Activated CD4-positive, alpha-beta T cell treated with anti-CD3 and anti-CD28 coated beads for 1 hour (primary cell): ENCODE measurements around the gene AP2A1.
"Not testable (repeated sequence)": the region's sequence is repeated elsewhere in the genome, so short reads cannot be mapped to it uniquely, and the experiment has no call there.

Experiments
- DNase-seq: peaks from one replicate; pipeline ENCODE4 v3.0.0-alpha.2; 2020

The AP2A1 gene

DNA sequence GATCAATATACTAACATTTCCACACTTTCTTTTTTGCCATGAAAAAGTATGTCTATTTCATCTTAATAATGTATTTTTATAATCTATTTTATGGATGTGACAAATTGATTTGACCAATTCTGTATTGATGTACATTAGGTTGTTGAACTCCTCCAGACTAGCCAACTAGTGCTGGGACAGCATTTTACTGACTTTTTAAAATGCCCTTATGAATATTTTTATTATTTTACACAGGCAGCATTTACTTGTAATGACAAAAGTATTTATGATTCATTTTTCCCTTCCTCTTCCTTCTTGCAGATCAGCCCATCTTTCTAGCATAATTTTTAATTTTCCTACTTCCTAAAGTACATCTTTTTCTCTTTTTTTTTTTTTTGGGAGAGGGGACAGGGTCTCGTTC, 47.2 kb downstream of the AP2A1 start:
- no peak for DNase-seq

DNA sequence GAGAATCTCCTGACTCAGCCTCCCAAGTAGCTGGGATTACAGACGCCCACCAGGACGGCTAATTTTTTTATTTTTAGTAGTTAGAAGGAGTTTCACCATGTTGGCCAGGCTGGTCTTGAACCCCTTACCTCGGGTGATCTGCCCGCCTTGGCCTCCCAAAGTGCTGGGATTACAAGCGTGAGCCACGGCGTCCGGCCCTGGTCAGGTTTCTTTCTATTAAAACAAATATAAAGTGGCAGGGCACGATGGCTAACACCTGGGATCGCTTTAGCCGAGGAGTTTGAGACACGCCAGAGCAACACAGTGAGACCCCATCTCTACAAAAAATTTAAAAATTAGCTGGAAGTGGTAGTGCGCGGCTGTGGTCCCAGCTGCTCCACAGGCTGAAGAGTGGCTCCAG, 49.8 kb downstream of the AP2A1 start:
- no peak for DNase-seq

DNA sequence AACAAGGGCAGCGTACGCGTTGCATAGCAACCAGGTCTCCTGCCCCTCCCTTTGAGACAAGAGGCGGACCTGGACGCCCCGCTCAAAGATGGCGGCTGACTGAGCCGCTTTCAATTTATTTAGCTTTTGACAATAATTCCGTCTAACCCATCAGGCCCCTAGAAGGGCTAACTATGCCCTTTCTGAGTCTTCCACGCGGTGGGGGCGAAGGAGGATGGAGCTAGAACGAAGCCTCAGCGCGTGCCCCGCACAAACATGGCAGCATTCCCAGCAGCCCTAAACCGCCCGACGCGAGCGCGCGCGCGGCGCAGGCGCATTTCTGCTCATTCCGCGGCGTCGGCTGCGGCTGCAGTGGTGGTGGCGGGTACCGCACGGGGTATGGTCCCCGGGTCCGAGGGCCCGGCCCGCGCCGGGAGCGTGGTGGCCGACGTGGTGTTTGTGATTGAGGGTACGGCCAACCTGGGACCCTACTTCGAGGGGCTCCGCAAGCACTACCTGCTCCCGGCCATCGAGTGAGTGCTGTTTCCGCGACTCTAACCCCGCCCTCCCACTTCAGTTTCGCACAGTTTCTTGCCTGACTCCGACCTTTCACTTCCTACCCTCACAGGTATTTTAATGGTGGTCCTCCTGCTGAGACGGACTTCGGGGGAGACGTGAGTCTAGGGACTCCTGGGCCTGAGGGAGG, 51.3 kb downstream of the AP2A1 start, which contains the start of gene MED25:
MED25 (plus strand) TSS at position 326 of the 685 bp plus-strand sequence; CDS start at position 379, 53 bp downstream.
- DNase-seq, result peak; percentile 81

DNA sequence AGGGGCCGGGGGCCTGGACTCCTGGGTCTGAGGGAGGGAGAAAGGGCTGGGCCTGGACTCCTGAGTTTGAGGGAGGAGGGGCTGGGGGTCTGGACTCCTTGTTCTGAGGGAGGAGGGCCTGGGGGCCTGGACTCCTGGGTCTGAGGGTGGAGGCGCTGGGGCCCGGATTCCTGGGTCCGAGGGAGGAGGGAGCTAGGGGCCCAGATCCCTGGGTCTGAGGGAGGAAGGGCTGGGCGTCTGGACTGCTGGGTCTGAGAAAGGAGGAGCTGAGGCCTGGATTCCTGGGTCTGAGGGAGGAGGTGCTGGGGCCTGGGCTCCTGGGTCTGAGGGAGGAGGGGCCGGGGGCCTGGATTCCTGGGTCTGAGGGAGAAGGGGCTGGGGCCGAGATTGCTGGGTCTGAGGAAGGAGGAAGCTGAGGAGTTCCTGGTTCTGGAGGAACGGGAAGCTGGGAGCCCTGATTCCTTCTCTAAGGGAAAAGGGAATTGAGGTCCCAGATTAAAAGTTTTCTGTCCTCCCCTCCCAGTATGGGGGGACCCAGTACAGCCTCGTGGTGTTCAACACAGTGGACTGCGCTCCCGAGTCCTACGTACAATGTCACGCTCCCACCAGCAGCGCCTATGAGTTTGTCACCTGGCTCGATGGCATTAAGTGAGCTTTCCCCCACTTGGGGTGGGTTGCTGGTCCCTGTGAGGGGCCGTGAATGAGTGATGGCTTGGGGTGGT, 52.0 kb downstream of the AP2A1 start:
- DNase-seq, result no peak

DNA sequence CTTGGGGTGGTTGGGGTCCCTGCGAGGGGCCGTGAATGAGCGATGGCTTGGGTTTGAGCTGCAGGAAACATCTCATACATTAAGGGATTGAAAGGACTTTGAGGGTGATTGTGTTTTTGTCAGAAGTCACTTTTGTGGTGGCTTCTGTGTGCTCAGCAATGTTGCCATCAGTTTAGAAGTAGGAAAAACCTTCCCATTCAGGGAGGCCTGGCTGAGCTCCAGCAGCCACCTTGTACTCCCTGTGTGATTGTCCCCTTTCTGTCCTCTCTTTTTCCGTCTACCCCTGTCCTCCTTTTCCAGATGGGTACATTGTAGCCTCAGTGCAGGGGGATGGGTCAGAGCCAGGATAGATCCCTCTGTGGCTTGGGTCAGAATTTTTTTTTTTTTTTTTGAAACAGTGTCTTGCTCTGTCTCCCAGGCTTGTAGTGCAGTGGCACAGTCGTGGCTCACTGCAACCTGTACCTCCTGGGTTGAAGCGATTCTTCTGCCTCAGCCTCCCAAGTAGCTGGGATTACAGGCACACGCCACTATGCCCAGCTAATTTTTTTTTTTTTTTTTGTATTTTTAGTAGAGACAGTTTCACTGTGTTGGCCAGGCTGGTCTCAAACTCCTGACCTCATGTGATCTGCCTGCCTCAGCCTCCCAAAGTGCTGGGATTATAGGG, 52.8 kb downstream of the AP2A1 start:
- DNase-seq, result not testable (repeated sequence)

DNA sequence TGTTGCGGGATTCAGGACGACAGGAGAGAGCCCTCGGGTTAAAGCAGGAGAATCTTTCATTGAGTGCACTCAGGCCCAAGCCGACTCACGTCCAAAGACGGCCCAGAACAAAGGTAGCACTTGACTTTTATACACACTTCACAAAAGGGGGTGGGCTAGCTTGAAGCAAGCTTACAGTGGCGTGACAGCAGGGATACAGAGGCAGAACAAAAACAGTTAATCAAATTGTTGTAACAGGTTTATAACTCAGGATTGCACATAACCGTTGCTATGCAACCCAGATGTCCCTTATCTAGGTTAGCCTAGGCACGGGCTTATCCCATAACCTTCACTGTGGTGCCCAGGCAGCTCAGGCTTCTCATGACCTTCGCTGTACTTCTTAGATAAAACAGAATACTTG, 53.3 kb downstream of the AP2A1 start:
- DNase-seq, result no peak

DNA sequence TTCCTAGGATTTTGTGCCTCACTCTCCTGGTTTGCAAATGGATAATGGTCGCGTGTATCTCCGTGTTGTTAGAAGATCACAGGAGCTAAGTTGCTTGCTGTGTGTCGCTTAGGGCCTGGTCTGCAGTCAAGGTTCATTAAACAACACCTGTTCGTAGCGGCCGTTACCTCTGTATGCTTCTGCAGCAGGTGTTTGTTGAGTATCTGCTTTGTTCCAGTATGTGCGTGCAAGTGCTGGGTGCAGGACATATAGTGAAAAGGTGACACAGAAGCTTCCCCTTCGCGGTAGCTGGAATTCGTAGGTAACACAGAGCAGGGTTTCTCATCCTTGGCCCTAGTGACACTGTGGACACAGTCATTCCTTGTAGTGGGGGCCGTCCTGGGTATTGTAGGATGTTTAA, 56.7 kb downstream of the AP2A1 start:
- no peak for DNase-seq

DNA sequence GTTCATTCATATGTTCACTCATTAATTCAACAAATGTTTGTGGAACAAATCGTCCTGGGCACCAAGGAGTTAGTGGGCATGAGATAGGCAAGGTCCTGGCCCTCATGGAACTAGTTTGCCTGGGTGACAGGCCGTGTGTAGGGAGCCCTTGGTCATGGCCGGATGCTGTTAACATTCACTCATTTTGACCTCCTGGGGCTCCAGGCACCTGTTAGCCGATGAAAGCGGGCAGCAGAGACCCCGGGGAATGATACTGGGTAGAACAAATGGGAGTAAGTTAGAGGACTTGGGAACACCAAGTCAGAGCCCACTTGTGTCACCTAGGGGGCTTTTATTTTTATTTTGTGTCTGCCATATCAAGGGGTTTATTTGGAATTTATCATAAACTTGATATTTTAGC, 57.9 kb downstream of the AP2A1 start:
- DNase-seq, result no peak

DNA sequence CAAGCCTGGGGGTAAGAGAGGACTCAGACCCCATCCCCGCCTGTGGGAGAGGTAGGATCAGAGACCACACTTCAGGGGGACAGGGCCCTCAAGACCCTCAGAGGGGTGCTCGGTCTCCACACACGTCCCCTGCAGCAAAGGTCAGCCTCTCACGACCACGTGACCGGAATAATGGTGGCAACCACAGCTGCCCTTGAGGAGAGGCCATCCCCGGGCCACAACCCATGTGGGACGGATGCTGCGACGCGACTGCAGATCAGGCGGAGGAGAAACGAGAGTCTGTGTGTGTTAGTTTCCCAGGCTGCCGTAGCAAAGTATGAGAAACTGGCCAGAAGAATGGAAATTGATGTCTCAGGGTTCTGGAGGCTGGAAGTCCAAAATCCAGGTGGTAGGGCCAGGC, 60.2 kb downstream of the AP2A1 start:
- no peak for DNase-seq

DNA sequence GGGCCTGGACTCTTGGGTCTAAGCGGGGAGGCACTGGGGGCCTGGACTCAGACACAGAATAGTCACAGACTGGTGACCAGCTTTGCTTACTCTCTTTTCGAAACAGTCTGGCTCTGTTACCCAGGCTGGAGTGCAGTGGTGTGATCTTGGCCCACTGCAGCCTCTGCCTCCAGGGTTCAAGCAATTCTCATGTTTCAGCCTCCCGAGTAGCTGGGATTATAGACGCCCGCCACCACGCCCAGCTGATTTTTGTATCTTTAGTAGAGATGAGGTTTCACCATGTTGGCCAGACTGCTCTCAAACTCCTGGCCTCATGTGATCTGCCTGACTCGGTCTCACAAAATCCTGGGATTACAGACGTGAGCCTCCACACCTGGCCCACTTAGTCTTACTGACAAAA, 62.4 kb downstream of the AP2A1 start:
- no peak for DNase-seq

DNA sequence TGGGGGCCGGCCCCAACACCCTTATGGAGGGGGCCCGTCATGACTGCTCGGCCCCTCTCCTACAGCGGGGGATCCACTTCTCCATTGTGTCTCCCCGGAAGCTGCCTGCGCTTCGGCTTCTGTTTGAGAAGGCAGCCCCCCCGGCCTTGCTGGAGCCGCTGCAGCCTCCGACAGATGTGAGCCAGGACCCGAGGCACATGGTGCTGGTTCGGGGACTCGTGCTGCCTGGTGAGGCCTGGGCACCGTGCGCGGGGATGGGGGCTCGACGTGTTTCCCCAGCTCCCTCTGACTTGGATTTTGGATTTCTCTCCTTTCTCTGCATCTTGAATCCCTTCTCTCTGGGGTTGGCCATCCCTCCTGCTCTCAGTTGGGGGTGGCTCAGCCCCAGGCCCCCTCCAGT, 62.9 kb downstream of the AP2A1 start:
- DNase-seq, result no peak

DNA sequence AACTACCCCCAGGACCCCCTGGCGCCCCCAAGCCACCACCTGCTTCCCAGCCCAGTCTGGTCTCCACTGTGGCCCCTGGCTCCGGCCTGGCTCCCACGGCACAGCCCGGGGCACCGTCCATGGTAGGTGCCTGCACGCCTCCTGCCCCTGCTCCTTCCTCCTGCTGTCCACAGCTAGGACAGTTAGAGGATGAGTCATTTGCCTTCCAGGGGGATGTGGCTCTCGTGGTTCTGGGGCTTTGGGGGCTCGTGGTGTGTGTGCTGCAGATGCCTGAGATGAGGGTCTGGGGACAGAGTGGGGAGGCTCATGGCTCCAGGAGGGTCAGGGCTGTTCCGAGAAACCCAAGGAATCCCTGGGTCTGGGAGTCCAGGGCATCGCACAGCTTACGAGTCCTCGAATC, 64.0 kb downstream of the AP2A1 start:
- no peak for DNase-seq

DNA sequence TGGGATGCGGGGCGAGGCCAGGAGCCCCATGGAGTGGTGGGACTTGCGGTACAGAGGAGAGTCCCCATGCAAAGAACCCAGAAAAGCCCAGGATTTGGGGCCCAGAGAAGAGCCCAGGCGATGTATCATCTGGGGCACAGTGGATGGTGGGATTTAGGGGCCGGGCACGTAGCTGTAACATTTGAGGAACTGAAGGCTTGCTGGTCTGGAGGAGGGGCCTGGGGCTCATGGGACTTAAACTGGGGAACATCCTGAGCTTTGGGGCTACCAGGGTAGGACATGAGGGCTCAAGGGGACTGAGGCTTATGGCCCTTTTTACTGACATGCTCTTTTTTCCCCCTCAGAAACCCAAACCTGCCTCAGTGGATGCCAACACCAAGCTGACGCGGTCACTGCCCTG, 64.8 kb downstream of the AP2A1 start:
- no peak for DNase-seq

DNA sequence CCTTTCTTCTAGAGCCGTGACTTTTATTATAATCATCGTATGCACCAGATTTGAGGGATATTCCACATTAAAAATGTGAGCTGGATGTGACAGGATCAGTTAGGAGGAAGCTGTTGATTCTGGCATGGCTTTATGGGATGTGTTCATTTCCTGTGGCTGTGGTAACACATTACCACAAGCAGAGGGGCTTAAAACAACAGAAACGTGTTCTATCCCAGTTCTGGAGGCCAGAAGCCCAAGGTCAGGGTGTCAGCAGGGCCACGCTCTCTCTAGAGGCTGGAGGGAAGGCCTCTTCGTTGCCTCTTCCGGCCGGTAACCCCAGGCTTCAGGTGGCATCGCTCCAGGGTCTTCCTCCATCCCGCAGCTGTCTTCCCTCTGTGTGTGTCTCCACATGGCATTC, 65.8 kb downstream of the AP2A1 start:
- no peak for DNase-seq

DNA sequence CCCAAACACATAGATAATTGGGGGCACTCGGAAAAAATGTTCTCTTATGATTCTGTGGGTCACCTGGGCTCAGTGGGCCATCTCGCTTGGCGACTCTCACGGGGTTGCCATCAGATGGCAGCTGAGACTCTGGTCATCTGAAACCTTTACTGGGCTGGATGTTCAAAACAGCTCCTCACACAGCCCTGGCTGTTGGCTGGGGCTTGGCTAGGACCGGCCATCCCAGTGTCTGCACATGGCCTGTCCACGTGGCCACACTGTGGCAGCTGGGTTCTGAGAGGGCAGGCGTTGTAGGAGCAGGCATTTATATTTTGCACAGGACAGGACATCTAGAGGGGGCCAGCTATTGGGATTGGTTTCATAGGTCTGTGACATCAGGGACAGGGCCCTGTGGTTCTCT, 66.8 kb downstream of the AP2A1 start:
- no peak for DNase-seq

DNA sequence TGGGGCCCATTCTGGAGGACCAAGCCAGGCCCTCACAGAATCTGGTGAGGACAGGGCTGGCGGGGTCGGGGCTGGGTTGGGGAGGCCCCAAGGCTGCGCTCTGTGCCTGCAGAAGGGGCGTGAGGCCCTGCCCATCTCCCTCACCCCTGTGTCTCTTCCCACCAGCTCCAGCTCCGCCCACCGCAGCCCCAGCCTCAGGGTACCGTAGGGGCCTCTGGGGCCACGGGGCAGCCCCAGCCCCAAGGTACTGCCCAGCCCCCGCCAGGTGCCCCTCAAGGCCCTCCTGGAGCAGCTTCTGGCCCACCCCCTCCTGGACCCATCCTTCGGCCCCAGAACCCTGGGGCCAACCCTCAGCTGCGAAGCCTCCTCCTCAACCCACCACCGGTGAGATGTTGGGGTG, 68.8 kb downstream of the AP2A1 start:
- no peak for DNase-seq

DNA sequence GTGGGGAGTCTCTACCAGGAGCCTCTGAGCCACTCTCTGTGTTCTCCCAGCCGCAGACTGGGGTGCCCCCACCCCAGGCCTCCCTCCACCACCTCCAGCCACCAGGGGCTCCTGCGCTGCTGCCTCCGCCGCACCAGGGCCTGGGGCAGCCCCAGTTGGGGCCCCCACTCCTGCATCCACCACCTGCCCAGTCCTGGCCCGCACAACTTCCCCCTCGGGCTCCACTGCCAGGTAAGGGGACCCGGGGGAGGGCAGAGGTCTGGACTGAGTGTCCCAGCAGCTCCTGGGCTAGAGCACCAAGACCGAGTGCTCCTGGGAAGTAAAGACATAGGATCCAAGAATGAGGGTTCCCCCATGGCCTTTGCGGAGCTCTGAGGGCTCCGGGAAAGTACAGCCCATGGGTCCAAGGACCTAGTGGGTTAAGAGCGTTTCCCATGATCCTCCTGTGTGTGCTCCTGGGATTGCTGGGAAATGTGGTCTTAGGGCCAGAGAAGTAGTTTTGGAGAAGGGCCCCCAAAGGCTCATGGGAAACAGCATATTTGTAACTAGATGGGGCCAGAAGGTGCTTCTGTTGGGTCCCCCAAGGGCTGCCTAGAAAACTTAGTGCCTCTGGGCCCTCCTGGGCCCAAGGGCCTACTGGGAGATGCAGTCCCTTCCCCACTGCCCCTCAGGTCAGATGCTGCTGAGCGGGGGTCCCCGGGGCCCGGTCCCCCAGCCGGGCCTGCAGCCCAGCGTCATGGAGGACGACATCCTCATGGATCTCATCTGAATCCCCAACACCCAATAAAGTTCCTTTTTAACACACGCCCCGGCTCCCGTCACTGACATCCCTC, 69.6 kb downstream of the AP2A1 start:
- DNase-seq, result no peak

DNA sequence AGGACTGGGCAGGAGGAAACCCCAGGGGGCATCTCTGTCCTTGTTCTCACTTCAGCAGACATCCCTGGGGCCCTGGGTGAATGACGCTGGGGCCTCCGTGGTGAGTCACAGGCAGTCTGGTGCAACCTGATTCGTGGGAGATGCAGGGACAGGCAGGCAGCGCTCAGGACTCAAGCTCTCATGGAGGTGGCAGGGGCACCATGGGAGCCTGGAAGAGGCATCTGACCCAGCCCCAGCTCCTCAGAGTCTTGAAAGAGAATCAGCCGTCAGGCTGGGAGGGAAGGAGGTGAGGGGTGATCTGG, 70.2 kb downstream of the AP2A1 start:
- DNase-seq, result no peak

DNA sequence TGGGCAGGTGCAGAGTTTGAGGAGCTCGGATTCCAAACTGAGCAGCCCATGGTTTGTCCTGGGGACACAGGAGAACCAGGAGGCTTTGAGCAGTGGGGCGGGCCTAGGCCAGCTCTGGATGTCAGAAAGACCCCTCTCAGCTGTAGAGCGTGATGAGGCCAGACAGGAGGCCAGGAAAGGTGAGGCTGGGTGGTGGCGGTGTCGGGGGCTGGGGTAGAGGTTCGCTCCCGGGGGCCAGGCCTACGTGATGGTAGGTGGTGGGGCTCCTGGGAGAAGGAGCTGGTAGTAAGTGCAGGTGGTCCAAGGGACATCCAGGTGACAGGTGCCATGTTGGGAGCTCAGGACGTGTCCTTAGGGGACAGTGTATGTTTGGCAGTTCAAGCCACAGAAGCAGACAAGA, 70.6 kb downstream of the AP2A1 start:
- DNase-seq, result no peak

DNA sequence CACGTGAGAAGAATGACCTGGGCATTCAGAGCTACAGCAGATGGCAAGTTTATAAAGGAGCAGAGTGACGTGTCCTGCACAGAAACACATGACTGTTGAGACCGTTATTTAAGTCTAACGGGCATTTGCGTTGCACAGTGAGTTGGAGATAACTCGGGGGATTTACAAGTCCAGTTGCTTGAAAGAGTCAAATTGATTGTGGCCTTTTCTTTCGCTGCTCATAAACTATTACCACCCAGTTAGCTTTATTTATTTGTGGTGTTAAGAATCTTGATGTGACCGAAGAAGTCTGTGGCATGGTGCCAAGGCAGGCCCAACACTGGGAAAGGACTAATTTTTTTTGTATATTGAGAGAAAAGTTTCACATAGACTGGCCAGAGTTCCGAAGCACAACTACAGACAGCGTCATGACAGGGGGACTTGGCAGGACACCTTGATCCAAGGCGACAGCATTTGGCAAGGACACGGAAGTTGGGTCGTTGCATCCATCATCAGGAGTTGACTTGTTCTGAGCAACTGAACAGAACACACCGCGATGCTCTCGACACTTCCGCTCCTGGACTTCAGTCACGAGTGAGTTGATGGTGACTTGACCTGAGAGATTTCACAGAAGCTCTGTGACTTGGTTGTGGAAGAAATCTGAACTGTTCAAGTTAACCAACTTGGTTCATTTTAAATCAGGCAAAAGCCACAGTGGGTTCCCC, 72.2 kb downstream of the AP2A1 start:
- DNase-seq, result no peak

DNA sequence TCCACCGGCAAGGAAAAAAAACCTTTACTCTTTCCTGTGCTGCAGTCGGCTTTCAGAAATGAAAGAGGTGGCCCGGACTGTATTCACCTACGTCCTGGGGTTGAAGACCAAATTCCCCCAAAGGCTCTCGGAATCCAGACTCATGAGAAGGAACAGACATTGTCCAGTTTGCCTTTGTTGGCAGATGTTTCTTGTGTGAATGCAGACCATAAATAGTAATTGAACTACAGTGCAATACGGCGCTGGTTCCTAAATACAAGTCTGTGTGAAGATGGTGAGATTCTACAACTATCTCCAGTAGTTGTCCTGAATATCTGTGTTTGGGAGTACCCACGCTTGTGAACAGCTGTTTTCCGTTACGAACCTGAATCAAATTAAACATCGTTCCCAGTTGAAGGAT, 72.9 kb downstream of the AP2A1 start:
- DNase-seq, result no peak

DNA sequence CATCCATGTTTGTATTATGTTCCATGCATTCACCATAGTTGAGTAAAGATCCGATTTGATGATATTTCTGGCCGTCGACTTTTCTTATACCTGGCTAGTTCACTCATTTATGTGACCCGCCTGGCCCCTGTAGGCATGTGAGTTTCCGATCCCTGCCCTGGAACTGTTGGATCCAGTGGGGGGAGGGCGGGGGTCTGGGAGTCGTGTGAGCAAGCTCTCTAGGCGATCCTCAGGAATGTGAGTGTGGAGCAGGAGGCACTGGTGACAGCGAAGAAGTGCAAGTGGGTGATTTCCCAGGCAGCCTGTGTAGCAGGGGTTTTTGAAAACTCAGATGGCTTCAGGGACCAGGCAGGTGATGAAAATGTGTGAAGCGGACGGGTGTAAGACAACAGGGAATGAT, 73.5 kb downstream of the AP2A1 start:
- no peak for DNase-seq

DNA sequence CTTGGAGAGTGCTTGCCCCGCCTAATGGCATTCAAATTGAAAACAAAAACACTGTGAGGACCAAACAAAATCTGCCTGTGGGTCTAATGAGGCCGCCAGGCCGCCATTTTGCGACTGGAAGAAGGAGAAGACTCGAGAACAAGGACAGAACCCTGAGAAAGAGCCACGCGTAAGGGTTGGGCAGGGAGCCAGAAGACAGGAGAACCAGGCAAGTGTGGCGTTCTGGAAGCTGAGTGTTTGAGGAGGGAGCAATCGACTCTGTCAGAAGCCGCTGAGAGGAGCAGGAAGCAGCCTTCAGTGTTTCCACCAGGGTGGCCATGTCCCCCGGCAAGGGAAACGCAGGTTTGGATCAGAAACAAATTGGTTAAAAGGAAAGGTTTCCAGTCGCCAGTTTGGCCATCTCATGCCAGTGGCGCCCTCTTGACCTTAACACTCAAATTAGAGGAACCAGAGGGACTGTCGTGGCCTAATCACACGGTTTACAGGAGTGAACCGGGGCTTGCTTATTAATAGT, 74.0 kb downstream of the AP2A1 start:
- DNase-seq, result no peak
